Measurements from ENCODE around the gene PSMA5.
A peak's percentile ranks its signal among the peaks of the same experiment; 100 is the strongest.
"Not testable (repeated sequence)": the region's sequence is repeated elsewhere in the genome, so short reads cannot be mapped to it uniquely, and the experiment has no call there.

Gene PSMA5

GRCh38 chr1:109426281-109427170 is at the start of gene PSMA5:
Gene PSMA5, minus strand, starts transcription at chr1:109426448. Its CDS starts 118 bp downstream, at chr1:109426330.
- peak; percentile 94 to 97 for ATAC-seq

- ATAC-seq, result no peak
Measured at GRCh38 chr1:109475261-109475660, 49.0 kb upstream of the PSMA5 start.

DNA sequence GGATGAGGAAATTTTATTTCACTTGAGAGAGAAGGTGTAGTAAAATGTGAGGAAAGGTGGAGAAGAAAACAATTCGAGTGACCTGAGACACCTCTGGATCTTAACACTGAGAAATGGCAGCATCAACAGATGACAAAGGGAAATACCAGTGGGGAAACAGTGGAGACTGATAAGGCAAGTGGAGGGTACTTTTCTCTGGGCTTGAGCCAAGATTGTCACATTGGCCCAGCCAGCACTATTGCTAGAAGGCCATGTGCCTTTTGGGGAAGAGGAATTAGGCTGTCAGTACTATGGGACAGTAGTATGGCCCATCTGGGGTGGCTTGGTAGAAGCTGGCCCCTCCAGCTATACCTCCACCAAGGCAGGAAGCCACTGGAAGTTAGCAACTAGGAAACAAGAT is 48.4 kb upstream of the PSMA5 start:
- ATAC-seq, result no peak

DNA sequence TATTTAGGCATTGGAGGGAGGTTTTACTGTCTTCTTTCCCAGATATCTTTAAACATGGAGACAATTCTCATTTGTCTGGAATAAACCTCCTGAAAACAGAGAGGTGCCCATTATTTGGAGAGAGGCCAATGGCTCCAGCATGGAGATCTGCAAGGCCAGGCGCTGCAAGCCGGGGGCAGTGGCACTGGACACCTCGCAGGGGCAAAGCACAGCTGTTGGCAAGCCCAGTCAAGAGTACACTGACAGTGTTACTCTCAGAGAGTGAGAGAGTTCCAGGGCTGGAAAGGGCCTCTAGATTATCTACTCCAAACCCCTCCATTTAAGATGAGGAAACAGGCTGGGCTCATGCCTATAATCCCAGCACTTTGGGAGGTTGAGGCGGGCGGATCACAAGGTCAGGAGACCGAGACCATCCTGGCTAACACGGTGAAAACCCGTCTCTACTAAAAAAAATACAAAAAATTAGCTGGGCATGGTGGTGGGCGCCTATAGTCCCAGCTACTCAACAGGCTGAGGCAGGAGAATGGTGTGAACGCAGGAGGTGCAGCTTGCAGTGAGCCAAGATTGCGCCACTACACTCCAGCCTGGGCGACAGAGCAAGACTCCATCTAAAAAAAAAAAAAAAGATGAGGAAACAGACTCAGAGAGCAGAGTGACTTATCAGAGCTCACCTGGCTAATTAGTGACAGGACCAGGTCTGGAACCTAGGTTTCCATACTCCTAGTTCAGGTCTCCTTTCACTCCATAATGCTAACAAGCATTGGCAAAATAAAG is 47.2 kb upstream of the PSMA5 start:
- ATAC-seq, result not testable (repeated sequence)

- no peak for ATAC-seq
Measured at GRCh38 chr1:109472779-109473178, 46.5 kb upstream of the PSMA5 start.

DNA sequence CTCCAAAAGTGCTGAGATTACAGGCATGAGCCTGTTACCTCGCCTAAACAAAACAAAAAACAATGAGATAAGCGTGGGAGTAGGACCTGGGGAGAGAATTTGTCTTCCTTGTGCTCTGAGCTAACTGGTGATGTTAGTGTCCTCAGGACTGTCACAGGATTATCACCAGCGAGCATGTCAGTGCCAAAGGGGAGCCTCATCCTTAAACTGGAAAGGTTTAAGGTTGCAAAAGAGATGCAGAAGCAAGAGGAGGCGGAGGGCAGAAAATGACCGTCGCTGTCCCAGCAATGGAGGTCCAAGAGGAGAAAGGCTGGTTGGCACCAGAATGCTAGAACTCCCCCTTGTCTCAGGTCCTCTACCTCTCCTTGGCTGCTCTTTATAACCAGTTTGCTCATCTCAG is 44.0 kb upstream of the PSMA5 start:
- no peak for ATAC-seq

DNA sequence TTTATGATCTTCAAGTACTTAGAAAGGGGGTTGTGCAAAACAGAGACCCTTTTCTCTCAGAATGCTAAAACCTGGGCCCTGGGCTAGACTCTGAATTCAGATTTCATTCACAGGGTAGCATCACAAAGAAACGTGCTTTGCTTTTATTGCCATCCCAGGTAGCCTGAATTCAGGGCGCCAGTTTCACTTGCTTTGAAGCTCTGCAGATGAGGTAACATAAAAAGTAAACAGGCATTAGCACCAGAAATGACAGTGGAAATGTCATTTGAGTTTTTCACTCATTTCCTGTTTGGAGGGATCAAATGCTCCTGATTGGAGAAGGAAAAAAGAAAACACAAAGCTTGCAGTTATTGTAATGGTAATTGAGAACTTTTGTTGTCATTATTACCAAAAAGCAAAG is 42.7 kb upstream of the PSMA5 start:
- no peak for ATAC-seq

DNA sequence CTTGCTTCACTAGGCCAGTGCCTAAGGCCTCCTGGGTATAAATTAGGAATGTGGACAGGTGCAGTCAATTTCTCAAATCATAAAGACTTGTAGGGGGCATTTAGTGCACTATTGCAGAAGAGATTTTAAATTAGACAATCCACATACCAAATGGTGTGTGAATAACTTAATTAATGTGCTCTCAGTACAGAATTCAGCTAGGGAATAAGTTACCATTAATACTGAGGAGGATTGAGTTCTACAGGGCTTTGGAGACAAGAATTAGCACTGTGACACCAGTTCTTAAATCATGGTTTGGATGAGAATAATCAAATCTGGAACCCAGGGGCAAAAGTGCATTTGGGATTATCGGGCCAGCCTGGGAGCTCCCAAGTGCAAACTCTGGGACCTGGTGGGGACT is 41.8 kb upstream of the PSMA5 start:
- no peak for ATAC-seq

DNA sequence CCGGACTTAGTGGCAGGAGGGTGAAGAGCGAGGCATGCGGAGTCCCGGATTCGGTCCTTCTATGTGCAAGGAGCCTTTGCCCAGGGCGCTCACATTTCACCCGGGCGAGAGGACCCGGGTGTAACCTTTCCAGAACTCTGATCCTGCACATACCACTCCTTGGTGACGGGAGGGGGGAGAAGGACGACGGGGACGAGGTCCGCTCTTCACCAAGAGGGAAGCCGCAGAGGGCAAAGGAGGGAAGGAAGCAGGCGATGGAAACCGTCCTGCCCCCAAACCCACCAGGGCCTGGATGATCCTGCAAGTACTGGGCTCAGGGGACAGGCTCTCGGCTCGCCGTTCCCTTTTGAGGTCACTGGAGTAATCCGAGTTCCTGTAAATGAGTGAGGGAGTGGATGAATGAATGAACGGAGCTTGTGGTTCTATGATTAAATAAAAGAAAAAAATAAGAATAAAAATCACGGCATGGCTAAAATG is 41.1 kb upstream of the PSMA5 start:
- ATAC-seq, result no peak

- peak in 1 of 2 donors; percentile 30 for ATAC-seq
Measured at GRCh38 chr1:109466452-109467300, 40.4 kb upstream of the PSMA5 start, which contains the start of gene SYPL2. Gene SYPL2, plus strand, starts transcription at chr1:109466546. Its CDS starts 298 bp downstream, at chr1:109466844.

DNA sequence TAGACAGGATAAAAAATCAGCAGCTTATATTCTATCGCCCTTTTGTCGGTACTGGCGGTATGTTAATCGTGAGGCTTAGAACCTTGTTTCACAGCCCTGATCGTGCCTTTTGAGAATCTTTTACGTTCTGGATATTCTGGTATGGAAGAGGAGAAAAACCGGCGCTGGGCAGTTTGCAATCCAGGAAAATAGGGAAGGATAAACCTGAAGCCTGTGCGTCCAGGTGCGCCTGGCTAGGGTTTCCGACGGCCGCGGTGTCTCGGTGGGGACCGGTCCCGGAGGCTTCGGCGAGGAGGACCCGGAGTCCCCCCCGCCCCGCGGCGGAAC is 39.8 kb upstream of the PSMA5 start:
- ATAC-seq, result no peak

DNA sequence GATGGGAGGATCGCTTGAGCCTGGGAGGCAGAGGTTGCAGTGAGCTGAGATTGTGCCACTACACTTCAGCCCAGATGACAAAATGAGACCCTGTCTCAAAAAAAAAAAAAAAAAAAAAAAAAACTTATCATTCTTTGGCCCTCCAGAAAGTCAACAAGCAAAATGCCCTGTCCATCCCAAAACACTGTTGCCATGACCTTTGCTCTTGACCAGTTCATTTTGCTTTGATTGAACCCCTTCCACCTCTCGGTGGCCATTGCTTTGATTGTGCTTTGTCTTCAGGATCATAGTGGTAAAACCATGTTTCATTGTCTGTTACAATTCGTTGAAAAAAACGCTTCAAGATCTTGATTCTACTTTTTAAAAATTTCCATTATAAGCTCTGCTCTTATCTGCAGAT is 31.6 kb upstream of the PSMA5 start:
- ATAC-seq, result no peak

- no peak for ATAC-seq
Measured at GRCh38 chr1:109454497-109455133, 28.4 kb upstream of the PSMA5 start.

DNA sequence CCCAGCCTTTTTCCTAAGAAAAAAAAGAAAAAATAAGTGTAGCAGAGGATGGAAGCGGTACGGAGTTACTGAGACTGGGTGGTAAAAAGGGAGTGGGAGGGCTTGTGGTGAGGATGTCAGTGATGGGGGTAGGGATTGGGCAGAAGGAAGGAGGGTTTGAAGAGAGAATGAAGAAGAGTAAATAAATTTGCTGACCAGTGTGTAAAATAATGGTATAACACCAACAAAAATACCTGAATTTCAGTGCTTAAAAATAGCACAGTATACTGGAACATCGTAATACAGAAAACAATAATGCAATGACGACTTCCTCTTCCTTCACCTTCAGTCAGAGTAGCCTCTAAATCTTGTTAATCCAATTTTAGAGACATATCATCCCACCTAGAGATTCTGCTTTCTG is 21.3 kb upstream of the PSMA5 start:
- no peak for ATAC-seq

GRCh38 chr1:109445949-109446695 is 19.9 kb upstream of the PSMA5 start:
- ATAC-seq, result not testable (repeated sequence)

DNA sequence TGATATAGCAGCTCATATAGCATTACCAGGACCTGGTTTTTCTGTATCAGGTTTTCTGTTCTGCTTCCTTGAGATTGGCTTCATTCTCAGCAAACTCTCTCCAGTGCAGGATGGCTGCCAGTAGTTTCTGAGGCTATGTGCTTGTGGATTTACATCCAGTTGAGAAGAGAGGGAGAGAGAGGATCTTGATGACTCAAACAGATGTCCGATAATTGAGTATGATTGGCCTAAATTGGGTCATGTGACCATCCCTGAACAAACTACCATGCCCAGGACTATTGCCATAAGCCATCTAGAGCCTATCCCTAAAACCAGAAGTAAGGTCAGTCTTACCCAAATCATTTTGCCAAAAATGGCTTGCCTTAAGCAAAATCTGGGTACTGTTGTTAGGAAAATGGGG is 18.1 kb upstream of the PSMA5 start:
- ATAC-seq, result no peak

DNA sequence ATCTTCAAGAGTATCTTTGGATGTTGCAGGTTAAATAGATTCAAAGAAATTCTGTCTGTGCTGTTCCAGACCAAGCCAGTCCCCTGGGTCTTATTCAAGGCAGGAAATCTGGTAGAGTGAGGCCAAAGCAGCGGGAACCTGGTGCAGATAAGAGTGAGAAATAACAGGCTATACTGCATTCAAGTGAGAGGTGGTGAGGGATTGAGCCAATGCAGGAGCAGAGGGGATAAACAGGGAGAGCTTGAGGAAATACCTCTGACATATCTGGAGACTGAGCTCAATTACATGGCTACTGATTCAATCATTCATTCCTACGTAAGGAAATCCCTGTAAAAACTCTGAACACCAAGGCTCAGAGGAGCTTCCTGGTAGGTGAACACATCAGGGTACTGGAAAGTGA is 17.2 kb upstream of the PSMA5 start:
- ATAC-seq, result no peak

GRCh38 chr1:109441069-109441468 is 14.8 kb upstream of the PSMA5 start:
- ATAC-seq, result no peak

- ATAC-seq, result peak; percentile 96 to 98
Measured at GRCh38 chr1:109438798-109439297, 12.6 kb upstream of the PSMA5 start.

GRCh38 chr1:109434484-109434883 is 8.2 kb upstream of the PSMA5 start:
- ATAC-seq, result no peak

DNA sequence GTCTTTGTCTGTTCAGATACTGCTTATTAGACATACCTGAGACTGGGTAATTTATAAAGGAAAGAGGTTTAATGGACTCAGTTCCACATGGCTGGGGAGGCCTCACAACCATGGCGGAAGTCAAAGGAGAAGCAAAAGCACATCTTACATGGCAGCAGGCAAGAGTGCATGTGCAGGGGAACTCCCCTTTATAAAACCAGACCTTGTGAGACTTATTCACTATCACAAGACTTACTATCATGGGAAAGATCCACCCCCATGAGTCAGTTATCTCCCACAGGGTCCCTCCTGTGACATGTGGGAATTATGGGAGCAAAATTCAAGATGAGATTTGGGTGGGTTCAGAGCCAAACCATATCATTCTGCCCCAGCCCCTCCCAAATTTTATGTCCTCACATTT is 7.1 kb upstream of the PSMA5 start:
- no peak for ATAC-seq

Measured in activated CD4-positive, CD25-positive, alpha-beta regulatory T cell treated with anti-CD3 and anti-CD28 coated beads, Interleukin-2, amount 50 U/mL, for 24 hours (primary cell).